ENCODE data around the gene SH3BP1.

The SH3BP1 gene

GRCh38 chr22:37629928-37630327, 9.5 kb upstream of the SH3BP1 start:
- Histone ChIP-seq H3K4me2 (ENCODE audit: low read length) (no peak overlapping the region), H3K27me3 (ENCODE audit: control insufficient read depth, low read length) (no peaks in the 10 kb centered on the region), H3K79me2 (ENCODE audit: control insufficient read depth, low read length) (no peaks in the 10 kb centered on the region), H3K9me3 (ENCODE audit: control insufficient read depth, insufficient read depth, low read length) (no peaks in the 10 kb centered on the region), H4K20me1 (ENCODE audit: control insufficient read depth, insufficient read depth, low read depth, low read length) (no peaks in the 10 kb centered on the region; the same call in 1 of the 2 replicates), H3K4me3 (ENCODE audit: low read length) (no peak overlapping the region), H3K27ac (ENCODE audit: low read depth, low read length) (no peak overlapping the region), H3K9me2 (replicated peaks; ENCODE audit: control insufficient read depth, low read length) (no peaks in the 10 kb centered on the region), H3F3A (ENCODE audit: control insufficient read depth, insufficient read depth) (peaks cover 14% of the 10 kb centered on the region; the same call in 1 of the 2 replicates), H3K36me3 (ENCODE audit: control insufficient read depth, low read length) (peaks cover 79% of the 10 kb centered on the region), H3K4me1 (ENCODE audit: control insufficient read depth, low read length) (peaks cover 59% of the 10 kb centered on the region)
- TF ChIP-seq EZH2phosphoT487 (IDR thresholded peaks at IDR 0.05; ENCODE audit: borderline replicate concordance, low read length) = no peak
- TF ChIP-seq CTCF (IDR thresholded peaks at IDR 0.05; ENCODE audit: low read depth, low read length, poor library complexity, severe bottlenecking) = no peak

- no peak overlapping the region for H3K27ac ChIP-seq (ENCODE audit: low read depth, low read length)
- peaks cover 70% of the 10 kb centered on the region for H3K36me3 ChIP-seq (ENCODE audit: control insufficient read depth, low read length)
- no peaks in the 10 kb centered on the region; the same call in 1 of the 2 replicates for H4K20me1 ChIP-seq (ENCODE audit: control insufficient read depth, insufficient read depth, low read depth, low read length)
- TF ChIP-seq CTCF (IDR thresholded peaks at IDR 0.05; ENCODE audit: low read depth, low read length, poor library complexity, severe bottlenecking) (no peak), EZH2phosphoT487 (IDR thresholded peaks at IDR 0.05; ENCODE audit: borderline replicate concordance, low read length) (no peak)
- H3F3A ChIP-seq (ENCODE audit: control insufficient read depth, insufficient read depth) = peaks cover 14% of the 10 kb centered on the region; the same call in 1 of the 2 replicates
- no peak overlapping the region for H3K4me3 ChIP-seq (ENCODE audit: low read length)
- H3K27me3 ChIP-seq (ENCODE audit: control insufficient read depth, low read length) = no peaks in the 10 kb centered on the region
- no peaks in the 10 kb centered on the region for H3K9me3 ChIP-seq (ENCODE audit: control insufficient read depth, insufficient read depth, low read length)
- peaks cover 52% of the 10 kb centered on the region for H3K4me1 ChIP-seq (ENCODE audit: control insufficient read depth, low read length)
- H3K4me2 ChIP-seq (ENCODE audit: low read length) = no peak overlapping the region
- no peaks in the 10 kb centered on the region for H3K79me2 ChIP-seq (ENCODE audit: control insufficient read depth, low read length)
- H3K9me2 ChIP-seq (replicated peaks; ENCODE audit: control insufficient read depth, low read length) = no peaks in the 10 kb centered on the region
Observed at GRCh38 chr22:37630839-37631435, 8.5 kb upstream of the SH3BP1 start.

GRCh38 chr22:37631448-37632173, 7.9 kb upstream of the SH3BP1 start:
- Histone ChIP-seq H3K36me3 (ENCODE audit: control insufficient read depth, low read length) (peaks cover 63% of the 10 kb centered on the region), H3K4me2 (ENCODE audit: low read length) (no peak overlapping the region), H3K27me3 (ENCODE audit: control insufficient read depth, low read length) (no peaks in the 10 kb centered on the region), H4K20me1 (ENCODE audit: control insufficient read depth, insufficient read depth, low read depth, low read length) (no peaks in the 10 kb centered on the region; the same call in 1 of the 2 replicates), H3K27ac (ENCODE audit: low read depth, low read length) (no peak overlapping the region), H3K79me2 (ENCODE audit: control insufficient read depth, low read length) (no peaks in the 10 kb centered on the region), H3F3A (ENCODE audit: control insufficient read depth, insufficient read depth) (peaks cover 16% of the 10 kb centered on the region; the same call in 1 of the 2 replicates), H3K4me1 (ENCODE audit: control insufficient read depth, low read length) (peaks cover 50% of the 10 kb centered on the region), H3K4me3 (ENCODE audit: low read length) (no peak overlapping the region), H3K9me3 (ENCODE audit: control insufficient read depth, insufficient read depth, low read length) (no peaks in the 10 kb centered on the region), H3K9me2 (replicated peaks; ENCODE audit: control insufficient read depth, low read length) (no peaks in the 10 kb centered on the region)
- TF ChIP-seq EZH2phosphoT487 (IDR thresholded peaks at IDR 0.05; ENCODE audit: borderline replicate concordance, low read length) (no peak), CTCF (IDR thresholded peaks at IDR 0.05; ENCODE audit: low read depth, low read length, poor library complexity, severe bottlenecking) (no peak)
